NOMO-1 (cell line): Measurements from ENCODE around the gene CYBC1.

Experiments used
- DNase-seq, 2 experiments: peaks; one replicate each; lab custom pipeline; 2025; ENCODE audit not compliant: unreplicated experiment in 2 of 2; lab: John Stamatoyannopoulos, UW

Gene CYBC1

GRCh38 chr17:82450357-82451106, at the start of gene CYBC1:
CYBC1 (minus strand) TSS chr17:82450752; CDS start chr17:82449254, 1,498 bp downstream.
- peak; percentile 83 to 91 for DNase-seq

DNA sequence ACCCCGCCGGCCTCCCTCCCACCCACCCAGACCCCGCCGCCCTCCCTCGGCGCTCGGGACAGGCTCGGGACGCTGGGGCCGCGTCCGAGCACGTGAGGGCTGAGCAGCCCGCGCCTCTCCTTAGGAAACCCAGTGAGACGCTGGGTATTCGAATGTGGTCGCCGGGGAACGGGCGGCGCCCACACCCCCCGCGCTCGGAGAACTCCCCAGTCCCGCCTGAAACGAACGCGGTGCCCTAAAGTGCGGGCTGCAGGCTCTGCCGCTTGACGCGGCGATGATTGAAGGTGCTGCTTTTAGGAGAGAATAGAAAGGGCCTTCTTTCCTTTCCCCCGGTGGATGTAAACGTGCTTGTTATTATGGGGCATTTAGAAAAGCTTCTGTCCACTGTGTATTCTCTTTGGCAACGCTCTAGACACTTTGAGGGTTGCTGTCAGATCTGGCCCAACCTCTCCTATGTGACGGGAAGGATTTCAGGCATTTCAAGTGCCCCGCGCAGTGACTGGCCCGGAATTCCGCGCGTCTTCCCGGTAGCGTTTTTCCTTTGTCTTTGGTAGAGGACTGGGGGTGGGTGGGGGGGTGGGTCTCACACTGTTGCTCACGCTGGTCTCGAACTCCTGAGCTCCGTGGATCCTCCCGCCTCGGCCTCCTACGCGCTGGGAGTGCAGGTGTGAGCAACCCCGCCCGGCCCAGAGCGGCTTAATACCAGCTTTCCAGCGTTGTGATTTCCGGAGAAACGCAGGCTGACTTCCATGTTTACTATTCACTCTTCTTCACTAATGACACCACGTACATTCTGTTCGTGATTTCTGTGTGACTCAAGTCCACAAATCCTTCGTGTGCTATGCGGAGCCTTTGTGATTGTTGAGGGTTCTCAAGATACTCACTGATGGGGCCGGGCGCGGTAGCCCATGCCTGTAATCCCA, 47.2 kb upstream of the CYBC1 start:
- DNase-seq: peak; percentile 61 to 62

- DNase-seq: peak; percentile 85 to 91
Observed at GRCh38 chr17:82496529-82497434, 46.2 kb upstream of the CYBC1 start.

GRCh38 chr17:82495844-82496528, 45.4 kb upstream of the CYBC1 start:
- no peak for DNase-seq

GRCh38 chr17:82494236-82495055, 43.9 kb upstream of the CYBC1 start:
- peak; percentile 93 to 96 for DNase-seq

DNA sequence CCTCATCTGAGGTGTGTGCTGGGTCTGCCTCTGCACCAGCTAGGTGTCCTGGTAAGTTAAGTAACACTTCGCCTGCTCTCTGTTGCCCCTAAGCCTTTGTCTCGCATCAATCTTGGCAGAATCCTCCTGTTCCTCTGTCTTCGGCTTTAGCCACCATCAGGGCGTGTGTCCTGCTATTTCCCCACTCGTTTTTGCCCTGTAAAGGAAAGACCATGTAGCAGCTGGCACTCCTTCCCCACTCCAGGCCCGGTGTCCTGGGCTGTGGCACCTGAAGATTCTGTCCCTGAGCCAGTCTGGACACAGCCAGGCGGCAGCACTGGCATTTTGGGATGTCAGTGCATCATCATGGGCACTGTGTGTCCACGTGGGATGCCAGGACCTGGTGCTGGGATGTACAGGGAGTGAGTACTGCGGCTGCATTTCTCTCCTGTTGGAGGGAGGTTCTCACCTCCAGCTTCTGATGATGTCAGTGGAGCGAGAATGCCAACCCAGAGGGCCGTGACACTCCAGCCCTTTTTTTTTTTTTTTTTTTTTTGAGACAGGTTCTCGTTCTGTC, 42.8 kb upstream of the CYBC1 start:
- no peak for DNase-seq

- DNase-seq: no peak
Observed at GRCh38 chr17:82492643-82493225, 42.2 kb upstream of the CYBC1 start.

DNA sequence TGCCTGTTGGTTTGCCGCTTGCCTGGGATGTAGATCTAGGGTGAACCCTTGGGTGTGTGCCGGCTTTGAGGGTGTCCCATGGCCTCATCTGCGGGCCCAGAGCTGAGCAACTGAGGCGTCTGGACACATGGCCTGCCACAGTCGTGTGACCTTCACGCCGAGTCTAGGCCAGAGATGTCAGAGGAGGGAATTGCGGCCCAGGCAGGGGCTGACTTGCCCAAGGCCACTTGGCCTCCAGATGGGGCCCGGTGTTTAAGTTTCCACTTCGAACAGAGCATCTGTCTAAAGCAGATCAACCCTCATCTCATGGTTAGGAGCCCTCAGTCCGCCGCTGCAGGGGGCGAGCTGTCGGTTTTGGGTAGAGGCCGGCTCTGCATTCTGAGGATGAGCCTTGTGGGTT, 41.0 kb upstream of the CYBC1 start:
- no peak for DNase-seq

DNA sequence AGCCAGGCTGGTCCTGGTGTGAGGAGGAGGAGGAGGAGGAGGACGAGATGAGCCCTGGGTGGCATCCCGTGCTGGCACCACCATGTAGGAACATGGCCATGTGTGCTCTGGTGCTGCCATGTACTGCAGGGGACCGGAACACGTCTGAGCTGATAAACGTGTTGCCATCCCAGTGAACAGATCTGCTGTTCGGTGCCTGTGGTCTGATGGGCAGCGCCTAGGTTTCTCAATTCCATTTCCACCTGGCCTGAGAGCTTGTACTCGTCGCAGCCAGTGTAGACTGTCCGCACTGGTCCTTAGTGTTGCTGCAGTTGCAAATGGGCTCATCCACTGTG, 40.6 kb upstream of the CYBC1 start:
- no peak for DNase-seq

DNA sequence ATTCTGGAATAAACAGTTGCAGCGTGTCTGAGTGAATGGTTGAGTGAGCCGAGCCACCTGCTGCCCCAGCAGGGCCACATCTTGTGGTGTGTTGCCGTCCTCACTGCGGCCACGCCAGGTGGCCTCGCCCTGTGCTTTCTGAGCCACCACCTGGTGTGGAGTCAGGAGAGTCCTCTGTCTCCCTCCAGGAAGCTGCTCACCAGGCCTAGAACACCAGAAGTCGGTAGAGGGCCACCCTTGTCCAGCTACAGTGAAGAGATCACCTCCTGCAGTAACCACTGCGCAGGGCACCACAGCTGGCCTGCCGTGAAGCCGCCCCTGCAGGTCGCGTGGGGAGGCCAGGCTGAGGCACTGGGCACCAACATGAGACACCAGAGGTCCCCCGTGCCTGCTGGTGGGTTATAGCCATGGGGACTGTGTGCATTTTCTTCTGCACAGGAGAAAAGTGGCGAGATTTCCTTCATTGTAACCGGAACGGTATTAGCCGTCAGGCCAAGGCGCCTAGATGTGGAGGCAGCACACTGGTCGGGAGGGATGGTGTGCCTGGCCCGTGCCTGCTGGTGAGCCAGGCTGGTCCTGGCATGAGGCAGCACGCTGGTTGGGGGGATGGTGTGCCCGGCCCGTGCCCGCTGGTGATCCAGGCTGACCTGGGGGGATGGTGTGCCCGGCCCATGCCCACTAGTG, 40.1 kb upstream of the CYBC1 start:
- DNase-seq: no peak

GRCh38 chr17:82489851-82490511, 39.4 kb upstream of the CYBC1 start:
- DNase-seq: no peak

- no peak for DNase-seq
Observed at GRCh38 chr17:82489117-82489516, 38.6 kb upstream of the CYBC1 start.

DNA sequence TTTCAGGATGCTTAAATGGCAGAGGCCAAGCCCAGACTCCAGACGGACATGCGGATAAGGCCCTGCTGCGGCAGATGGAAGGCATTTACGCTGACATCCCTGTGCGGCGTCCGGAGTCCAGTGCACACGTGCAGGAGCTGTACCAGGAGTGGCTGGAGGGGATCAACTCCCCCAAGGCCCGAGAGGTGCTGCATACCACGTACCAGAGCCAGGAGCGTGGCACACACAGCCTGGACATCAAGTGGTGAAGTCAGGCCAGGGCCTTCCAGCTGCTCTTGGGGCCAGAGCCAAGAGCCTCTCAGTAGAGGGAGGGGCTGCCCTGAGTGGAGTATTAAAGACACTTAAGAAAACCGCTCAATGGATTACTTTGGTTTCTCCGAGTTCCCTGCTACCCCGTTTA, 37.4 kb upstream of the CYBC1 start:
- DNase-seq: no peak

DNA sequence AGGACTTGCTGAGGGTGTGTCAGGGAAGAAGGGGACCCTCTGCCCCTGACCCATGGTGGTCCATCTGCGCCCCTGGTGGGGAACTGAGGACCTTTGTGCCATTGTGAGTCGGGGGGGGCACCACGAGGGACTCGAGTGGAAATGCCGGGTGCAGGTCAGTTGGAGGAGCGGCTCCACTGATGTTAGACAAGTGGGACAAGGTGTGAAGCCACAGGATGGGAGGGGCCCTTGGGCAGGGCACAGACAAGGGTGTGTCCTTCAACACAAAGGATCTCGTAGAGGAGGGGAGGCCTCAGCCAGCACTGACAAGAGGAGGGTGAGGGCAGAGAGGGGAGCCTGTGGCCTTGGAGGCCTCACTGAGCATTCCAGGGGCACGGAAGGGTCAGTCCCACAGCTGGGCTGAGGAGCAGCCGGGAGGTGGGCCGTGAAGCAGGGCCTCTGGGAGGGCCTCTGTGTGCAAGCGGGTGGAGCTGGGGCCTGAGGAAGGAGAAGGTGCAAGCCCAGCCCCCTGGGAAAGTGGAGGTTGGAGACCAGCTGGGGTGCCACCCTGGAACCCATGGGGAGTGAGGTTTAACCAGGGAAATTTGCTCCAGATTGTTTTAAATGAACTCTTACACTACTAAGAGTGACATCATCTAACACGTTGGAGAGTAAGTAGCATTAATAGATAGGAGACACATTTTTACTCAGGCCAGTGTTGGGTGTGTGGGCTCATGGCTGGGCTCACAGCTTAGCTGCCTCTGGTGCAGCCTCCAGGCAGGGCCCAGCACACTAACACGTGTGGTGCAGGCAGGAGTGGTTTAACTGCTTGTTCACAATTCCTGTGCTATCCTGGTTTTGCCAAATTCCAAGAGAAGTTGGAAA, 35.9 kb upstream of the CYBC1 start:
- no peak for DNase-seq

- DNase-seq: no peak
Observed at GRCh38 chr17:82483836-82484235, 33.3 kb upstream of the CYBC1 start.

DNA sequence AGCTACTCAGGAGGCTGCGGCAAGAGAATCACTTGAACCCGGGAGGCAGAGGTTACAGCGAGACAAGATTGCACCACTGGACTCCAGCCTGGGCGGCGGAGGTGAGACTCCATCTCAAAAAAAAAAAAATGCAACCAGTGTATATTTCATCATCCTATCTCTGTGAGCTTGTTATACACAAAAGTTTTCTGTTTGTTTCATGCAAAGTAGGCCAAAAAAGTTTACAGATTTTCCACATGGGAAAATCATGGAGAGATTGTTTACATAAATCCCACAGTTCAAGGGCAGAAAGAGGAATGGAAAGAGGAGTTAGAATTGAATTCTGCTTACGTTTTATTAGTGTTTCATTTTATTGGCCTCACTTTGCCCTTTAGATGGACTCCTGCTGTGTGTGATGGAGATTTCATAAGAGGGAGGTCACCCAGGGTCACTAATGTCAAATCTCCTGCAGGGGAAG, 32.7 kb upstream of the CYBC1 start:
- DNase-seq: no peak

GRCh38 chr17:82480318-82480717, 29.8 kb upstream of the CYBC1 start:
- no peak for DNase-seq
